ENCODE results near the gene PDCD2L.
"Not testable (repeated sequence)": the region's sequence is repeated elsewhere in the genome, so short reads cannot be mapped to it uniquely, and the experiment has no call there.

DNA sequence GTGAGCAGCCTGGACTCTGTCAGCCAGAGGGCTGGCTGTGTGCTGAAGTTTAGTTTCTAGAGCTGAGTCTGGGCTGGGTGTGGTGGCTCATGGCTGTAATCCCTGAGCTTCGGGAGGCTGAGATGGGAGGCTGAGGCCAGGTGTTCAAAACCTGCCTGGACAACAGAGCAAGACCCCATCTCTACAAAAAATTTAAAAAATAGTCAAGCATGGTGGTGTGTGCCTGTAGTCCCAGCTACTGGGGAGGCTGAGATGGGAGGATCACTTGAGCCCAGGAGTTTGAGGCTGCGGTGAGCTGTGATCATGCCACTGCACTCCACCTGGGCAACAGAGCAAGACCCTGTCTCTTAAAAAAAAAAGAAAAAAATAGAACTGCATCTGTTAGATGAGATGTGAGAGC lies 15.5 kb upstream of the PDCD2L start:
- TF ChIP-seq ZNF695 (CRISPR knock-in tag; IDR thresholded peaks at IDR 0.05); RFX7 (CRISPR knock-in tag; IDR thresholded peaks at IDR 0.05); CTCF (IDR thresholded peaks at IDR 0.05 in 2 of 3, conservative IDR thresholded peaks at IDR 0.05 in 1 of 3; ENCODE audit: insufficient read depth in 2 of 3, low read depth in 1 of 3, low read length in 3 of 3); SAP30 (IDR thresholded peaks at IDR 0.05; ENCODE audit: borderline replicate concordance, insufficient read depth, low read depth, low read length, poor library complexity, severe bottlenecking); SMC3 (conservative IDR thresholded peaks at IDR 0.05; ENCODE audit: insufficient read depth, low read depth, low read length); ZBTB1 (CRISPR knock-in tag; IDR thresholded peaks at IDR 0.05; ENCODE audit: borderline replicate concordance, low read depth); SMAD3 (CRISPR knock-in tag; conservative IDR thresholded peaks at IDR 0.05): not testable (repeated sequence)
- TF ChIP-seq, protein P1, sequence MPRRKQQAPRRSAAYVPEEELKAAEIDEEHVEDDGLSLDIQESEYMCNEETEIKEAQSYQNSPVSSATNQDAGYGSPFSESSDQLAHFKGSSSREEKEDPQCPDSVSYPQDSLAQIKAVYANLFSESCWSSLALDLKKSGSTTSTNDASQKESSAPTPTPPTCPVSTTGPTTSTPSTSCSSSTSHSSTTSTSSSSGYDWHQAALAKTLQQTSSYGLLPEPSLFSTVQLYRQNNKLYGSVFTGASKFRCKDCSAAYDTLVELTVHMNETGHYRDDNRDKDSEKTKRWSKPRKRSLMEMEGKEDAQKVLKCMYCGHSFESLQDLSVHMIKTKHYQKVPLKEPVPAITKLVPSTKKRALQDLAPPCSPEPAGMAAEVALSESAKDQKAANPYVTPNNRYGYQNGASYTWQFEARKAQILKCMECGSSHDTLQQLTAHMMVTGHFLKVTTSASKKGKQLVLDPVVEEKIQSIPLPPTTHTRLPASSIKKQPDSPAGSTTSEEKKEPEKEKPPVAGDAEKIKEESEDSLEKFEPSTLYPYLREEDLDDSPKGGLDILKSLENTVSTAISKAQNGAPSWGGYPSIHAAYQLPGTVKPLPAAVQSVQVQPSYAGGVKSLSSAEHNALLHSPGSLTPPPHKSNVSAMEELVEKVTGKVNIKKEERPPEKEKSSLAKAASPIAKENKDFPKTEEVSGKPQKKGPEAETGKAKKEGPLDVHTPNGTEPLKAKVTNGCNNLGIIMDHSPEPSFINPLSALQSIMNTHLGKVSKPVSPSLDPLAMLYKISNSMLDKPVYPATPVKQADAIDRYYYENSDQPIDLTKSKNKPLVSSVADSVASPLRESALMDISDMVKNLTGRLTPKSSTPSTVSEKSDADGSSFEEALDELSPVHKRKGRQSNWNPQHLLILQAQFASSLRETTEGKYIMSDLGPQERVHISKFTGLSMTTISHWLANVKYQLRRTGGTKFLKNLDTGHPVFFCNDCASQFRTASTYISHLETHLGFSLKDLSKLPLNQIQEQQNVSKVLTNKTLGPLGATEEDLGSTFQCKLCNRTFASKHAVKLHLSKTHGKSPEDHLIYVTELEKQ (CRISPR knock-in tag; IDR thresholded peaks at IDR 0.05), result not testable (repeated sequence)

Measured in K562 (cell line).